GM18508 (cell line): ENCODE measurements around the gene D2HGDH.
"Not testable (repeated sequence)": the region's sequence is repeated elsewhere in the genome, so short reads cannot be mapped to it uniquely, and the experiment has no call there.

Experiments
- ATAC-seq: cut with Tn5 transposase; IDR thresholded peaks from one replicate; pipeline ENCODE4 v1.9.1; 2021; ENCODE audit warnings: moderate number of reproducible peaks; ENCODE audit not compliant: insufficient read depth, unreplicated experiment

Gene D2HGDH

DNA sequence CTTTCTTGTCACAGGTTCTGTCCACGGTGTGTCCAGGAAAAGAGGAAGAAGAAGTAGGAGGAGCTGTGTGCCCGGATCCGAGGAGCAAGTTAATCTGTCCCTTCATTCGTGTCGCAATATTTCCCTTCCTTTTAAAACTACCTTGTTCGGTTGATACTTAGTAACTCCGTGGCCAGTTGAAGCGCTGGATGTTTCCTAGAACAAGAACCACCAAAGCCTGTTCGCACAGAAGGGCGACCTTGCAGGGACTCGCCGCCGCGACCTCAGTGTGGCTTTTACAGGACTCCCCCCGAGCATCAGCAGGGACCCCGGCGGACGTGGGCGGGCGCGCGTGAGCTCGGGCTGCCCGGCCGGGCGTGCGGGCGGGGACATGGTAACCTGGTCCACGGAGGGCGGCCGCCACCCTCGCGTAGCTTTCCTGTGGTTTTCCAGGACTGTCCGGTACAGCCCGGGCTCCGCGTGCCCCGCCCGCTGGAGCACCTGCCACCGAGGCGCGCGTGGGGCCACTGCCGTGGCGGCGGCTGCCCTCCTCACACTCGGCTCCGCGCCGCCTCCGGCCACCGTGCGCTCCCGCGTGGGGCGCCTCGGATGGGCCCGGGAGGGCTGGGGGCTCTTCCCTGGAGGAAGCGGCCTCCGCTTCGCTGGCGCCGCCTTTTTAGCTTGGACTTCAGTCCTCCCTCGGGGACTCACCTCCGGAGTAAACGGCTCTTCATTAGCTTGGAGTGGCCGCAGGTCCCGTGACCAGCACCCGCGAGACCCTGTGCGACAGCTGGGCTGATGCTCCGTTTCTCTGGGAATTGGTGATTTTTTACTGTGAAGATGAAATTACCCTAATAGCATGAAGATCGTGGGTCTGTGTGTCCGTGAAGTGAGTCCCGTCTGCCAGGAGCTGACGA lies 9.2 kb upstream of the D2HGDH start:
- ATAC-seq = no peak

DNA sequence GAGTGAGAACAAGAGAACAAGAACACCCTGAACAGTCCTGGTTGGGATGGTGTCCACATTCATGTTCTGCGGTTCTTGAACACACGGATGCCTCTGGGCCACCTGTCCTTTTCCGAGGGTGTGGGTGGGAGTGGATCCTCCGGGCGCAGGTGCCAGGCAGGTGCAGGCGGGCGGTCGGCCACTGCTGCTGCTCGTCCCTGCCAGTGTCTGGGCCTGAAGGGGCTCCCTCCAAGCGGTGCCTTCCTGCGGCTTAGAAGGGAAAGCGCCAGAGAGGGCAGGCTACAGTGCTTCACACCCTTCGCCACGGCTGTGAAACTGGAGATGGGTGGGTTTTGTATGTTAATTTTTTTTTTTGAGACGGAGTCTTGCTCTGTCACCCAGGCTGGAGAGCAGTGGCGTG lies 8.0 kb upstream of the D2HGDH start:
- no peak for ATAC-seq

DNA sequence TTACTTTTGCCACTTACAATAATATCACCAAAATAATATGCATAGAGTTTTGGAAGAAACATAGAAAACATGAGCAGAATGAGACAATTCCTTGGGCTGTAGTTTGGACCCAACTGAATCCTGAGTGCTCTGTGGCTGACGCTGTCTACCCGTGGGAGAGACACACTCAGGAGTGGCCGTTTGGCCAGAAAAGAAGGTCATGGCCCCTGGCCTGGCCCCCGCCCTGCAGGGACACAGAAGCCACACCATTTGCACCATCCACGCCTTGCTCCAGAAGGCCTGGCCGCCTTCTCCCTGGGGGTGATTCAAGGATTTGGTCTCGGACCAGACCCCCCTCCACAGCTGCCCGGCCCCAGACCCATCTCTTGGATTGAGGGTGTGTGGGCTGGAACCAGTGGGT lies 6.4 kb upstream of the D2HGDH start:
- ATAC-seq = no peak

DNA sequence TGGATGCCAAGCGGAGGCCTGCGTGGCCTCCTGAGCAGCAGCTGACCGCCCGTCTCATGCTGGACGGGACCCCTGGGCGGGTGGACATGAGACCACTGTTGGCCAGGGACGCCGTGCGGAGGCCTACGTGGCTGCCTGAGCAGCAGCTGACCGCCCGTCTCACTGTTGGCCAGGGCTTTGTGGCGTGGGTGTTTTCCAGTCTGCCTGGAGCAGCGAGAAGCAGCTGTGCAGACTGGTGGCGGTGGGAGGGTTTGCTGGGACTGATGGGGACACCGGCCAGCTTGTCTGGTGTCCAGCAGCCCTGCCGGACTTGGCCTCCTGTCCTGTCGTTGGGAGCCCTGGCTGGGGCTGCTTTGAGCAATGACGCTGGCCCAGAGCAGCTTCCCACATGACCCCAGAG lies 5.8 kb upstream of the D2HGDH start:
- ATAC-seq = no peak

DNA sequence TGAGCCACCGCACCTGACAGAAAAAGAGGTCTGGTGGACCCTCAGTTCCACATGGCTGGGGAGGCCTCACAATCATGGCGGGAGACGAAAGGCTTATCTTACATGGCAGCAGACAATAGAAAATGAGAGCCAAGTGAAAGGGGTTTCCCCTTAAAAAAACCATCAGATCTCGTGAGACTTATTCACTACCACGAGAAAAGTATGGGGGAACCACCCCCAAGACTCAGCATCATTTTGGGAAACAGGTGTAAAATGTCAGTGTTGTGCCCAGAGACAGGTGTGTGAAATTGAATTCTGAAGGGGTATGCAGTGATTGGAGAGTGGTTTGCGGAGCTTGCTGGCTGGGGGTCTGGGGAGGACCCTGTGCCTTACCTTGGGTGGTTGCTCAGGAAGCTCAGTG lies 4.6 kb upstream of the D2HGDH start:
- ATAC-seq = no peak

DNA sequence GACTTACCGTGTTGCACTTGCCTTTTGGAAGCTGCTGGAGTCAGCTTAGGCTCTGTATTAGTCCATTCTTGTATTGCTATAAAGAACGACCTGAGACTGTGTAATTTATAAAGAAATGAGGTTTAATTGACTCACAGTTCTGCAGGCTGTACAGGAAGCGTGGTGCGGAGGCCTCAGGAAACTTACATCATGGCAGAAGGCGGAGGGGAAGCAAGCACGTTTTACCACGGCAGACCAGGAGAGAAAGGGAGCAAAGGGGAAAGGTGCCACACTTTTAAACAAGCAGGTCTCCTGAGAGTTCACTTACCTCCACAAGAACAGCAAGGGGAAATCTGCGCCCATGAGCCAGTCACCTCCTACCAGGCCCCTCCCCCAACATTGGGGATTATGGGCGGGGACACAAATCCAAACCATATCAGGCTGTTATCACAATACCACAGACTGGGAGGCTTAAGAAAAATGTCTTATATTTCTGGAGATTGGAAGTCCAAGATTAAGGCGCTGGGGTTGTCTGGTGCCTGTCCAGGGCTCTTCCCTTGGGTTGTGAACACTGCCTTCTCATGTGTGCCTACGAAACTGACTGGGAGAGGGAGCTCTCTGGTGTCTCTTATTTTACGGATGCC lies 3.6 kb upstream of the D2HGDH start:
- no peak for ATAC-seq

DNA sequence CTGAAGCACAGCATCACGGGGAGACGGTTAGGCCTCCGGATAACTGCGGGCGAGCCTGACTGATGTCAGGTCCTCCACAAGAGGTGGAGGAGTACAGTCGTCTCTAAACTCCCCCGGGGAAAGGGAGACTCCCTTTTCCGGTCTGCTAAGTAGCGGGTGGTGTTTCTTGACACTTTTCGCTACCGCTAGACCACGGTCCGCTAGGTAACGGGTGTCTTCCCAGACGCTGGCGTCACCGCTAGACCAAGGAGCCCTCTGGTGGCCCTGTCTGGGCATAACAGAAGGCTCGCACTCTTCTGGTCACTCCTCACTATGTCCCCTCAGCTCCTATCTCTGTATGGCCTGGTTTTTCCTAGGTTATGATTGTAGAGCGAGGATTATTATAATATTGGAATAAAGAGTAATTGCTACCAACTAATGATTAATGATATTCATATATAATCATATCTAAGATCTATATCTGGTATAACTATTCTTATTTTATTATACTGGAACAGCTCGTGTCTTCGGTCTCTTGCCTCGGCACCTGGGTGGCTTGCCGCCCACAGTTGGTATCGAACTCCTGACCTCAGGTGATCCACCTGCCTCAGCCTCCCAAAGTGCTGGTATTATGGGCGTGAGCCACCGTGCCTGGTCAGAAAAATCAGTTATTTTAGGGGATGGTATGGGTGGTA lies 1.8 kb upstream of the D2HGDH start:
- ATAC-seq = not testable (repeated sequence)

DNA sequence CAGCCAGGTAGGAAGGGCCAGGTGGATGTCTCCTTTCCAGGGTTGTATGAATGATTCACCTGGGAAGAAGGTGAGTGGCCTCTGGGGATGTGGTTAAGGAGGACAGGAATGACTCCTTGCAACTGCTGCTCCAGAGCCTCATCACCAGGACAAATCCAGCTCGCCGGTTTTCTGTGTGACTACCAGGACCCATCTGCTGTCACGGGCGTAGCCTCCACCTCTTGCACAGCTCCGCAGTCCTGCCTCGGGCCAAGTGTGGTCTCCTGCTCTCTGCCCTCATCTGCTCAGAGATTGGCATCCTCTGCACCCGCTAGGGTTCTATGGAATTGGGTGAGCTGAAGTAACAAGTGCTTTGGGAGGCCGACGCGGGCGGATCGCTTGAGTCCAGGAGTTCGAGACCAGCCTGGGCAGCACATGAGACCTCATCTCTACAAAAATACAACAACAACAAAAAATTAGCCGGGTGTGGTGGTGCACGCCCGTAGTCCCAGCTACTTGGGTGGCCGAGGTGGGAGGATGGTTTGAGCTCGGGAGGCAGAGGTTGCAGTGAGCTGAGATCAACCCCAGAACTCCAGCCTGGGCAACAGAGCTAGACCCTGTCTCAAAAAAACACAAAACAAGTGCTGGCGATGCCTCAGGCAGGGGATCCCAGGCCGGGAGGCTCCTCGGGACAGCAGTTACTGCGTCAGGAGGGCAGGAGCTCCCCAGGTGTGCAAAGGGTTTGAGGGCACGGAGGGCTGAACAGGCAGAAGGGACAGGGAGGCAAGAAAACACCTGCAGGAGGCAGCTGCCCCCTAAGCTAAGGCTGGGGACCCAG lies 831 bp upstream of the D2HGDH start:
- no peak for ATAC-seq

DNA sequence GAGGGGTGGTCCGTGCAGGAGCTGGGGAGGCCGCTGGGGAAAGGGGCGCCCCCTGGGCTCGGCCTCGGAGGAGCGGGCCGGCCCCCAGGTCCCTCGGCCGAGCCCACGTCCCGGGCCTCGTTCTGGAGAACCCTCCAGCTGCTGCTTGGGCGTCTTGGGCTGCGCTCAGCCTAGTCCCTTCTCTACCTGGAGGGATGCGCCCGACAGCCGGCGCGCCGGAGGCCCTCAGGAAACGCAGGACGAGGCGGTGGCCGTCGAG lies 293 bp upstream of the D2HGDH start:
- ATAC-seq = no peak

DNA sequence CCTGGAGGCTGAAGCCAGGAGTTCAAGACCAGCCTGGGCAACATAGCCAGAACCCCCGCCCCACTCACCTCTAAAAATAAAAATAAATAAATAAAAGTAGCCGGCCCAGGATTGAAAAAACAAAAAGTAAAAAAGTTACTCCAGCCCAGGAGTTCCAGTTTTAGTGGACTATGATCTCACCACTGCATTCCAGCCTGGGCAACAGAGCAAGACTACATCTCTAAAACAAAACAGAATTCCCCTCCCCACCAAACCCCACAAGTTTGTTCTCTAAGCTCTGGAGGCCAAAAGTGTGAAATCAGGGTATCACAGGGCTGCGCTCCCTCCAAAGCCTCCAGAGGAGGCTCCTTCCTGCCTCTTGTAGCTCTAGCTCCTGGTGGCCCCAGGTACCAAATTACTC lies 1.7 kb downstream of the D2HGDH start:
- no peak for ATAC-seq

DNA sequence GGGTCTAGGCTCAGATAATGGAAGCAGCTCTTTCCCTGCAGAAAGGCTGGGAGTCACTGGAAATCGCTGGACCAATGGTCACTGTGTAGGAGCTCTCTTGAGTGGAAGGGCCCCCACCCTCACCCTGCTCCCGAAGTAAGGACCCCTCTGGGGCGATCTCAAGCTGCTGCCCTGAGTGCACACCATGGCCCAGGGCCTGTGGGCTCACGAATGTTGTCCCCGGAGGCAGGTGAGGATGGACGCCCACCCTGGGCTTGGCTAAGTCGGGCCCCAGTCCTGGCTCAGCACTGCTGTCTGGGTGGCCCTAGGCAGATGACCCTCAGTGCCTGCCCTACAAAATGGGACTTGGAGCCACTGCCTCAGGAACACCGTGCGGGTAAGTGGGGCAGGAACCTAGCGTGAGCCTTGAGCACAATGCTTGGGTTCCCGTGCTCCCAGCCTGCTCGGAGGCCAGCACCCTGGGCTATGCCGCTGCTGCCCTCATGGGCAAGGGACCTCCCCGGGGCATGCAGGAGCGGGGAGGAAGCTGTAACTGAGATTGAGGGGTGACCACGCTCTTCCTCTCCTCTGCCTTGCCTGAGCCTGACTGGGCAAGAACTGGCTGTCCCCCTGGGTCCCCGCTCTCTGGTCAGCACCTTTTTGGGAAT lies 3.7 kb downstream of the D2HGDH start:
- ATAC-seq = no peak

DNA sequence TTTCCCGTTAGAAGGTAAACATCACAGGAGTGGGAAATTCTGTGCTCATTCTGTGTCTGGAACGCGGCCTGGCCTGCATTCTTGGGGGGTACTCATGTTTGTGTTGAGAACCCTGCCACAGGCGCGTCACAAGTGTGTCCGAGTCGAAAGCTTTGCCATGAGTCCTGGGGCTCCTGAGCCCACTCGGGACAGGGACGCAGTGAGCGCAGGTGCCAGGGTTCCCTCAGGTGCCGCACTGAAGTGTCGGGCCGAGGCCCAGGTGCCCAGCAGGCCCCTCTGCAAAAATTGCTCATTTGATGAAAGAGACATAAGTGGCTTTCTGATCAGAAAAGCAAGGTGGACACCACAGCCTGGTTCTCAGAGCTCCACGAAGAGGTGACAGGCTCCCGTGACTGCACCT lies 4.7 kb downstream of the D2HGDH start:
- no peak for ATAC-seq

DNA sequence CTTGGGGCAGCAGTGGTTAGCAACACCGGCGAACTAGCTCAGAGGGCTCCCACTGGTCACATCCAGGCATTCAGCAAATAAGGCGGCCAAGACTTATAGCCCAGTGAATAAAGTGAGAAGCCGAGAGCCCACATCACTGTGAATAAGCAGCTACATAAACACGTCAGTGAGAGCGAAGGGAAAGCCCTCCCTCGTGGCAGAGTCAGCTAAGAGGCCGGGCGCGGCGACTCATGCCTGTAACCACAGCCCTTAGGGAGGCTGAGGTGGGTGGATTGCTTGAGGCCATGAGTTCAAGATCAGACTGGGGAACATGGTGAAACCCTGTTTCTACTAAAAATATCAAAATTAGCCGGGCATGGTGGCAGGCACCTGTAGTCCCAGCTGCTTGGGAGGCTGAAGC lies 5.2 kb downstream of the D2HGDH start:
- ATAC-seq = no peak

DNA sequence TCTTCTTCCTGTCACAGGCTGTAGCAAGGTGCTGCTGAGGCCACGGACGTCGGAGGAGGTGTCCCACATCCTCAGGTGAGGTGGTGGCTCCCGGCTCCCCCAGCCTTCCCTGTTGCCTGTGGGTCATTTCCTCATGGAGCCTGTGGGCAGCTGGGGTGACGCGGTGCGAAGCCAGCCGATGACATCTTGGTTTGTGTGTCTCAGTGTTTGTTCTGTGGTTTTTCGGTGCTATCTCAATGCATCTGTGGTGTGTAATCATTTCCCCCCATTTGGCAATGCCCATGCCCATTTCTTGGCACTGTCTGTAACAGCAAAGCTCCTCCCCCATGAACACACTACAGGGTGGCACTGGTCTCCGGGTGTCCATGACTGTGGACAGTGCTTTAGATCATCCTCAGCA lies 6.6 kb downstream of the D2HGDH start:
- no peak for ATAC-seq

DNA sequence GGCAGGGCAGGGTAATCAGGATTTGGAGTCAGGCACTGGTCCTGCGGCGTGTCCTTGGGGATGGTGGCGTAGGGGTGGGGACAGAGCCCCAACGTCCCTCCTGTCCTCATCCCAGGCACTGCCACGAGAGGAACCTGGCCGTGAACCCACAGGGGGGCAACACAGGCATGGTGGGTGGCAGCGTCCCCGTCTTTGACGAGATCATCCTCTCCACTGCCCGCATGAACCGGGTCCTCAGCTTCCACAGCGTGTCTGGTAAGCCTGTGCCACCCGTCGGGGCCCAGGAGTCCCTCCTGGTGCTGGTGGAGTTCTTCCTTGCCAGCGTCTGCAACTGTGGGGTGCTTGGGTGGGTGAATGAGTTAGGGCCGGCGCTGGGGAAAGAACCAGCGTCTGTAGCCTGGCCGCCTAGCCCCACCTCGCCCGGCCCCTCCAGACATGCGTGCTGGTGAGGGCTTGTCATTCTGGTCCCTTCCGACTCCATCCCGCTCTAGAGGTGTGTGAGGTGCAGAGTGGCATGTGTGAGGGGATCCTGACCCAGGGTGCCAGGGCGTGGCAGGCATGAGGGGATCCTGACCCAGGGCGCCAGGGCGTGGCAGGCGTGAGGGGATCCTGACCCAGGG lies 8.0 kb downstream of the D2HGDH start:
- no peak for ATAC-seq

DNA sequence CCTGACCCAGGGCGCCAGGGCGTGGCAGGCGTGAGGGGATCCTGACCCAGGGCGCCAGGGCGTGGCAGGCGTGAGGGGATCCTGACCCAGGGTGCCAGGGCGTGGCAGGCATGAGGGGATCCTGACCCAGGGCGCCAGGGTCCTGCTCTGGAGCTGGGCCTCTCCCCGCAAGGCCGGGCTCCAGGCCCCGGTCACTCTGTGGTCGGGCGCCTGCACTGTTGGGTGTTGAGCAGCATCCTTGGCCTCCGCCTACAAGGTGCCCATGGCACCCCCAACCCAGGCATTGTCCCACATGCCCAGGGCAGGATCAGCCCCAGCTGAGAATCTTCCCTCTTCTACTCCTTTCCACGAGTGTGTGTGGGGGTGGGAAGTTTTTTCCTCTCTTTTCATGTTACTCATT lies 8.6 kb downstream of the D2HGDH start:
- not testable (repeated sequence) for ATAC-seq

DNA sequence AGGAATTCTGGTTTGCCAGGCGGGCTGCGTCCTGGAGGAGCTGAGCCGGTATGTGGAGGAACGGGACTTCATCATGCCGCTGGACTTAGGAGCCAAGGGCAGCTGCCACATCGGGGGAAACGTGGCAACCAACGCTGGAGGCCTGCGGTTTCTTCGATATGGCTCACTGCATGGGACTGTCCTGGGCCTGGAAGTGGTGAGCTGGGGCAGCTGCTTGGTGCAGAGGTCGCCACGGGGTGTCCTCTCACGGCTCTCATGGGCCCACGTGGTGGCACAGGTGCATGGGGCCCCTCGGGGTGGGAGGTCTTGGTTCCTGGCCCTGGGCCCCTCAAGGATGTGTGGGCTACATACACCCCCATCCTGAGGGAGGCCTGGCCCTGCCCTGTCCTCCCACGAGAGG lies 9.2 kb downstream of the D2HGDH start:
- no peak for ATAC-seq

DNA sequence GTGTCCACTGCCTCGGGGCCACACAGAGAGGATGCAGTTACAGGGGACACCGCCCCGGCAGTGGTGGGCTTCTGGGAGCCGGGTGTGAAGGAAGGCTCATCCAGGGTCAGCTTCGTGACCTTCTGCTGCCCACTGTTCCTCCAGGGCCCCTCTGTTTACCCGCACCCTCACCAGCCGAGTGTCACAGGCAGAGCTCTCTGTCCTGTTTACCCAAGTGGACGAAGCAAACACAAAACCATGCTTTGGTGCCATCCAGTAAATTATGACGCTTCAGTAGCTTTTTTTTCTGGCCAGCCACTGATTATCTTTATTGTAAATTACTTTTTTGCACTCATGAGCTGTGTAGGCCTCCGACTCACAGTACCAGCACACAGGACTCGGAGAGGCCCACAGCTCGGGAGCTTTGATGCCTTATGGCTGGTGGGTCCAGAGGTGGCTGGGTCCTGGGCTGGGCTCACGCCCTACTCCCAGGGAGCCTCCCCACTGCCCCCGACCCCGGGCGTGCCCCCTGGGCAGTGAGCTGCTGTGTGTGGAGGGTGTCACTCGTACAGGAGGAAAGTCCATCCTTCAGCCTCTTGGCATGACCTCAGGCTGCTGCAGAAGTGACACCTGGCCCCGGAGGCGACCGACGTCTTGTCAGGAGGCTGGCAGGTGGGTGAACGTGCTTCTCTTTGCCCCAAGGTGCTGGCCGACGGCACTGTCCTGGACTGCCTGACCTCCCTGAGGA lies 9.8 kb downstream of the D2HGDH start:
- ATAC-seq = no peak

DNA sequence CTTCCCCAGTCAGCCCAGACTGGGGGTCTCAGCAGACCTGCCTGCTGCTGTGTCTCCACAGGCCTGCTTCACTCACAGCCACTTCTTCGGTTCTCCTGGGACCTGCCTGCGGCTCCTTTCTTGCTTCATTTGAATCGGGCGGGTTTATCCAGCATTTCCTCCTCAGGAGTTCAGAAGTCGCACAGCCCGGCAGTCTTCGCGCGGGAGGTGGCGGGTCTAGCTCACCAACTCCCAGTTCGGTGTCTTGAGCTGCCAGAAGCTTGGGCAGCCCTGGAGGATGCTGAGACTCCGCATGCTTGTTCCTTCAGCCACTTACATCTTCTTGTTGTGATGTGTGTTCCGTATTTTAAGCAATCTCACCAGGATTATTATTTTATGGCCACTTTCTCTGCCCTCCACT lies 10.8 kb downstream of the D2HGDH start:
- ATAC-seq = no peak
